Nephron progenitor cell (in vitro differentiated cells): ENCODE results near the gene EZR.

ENCODE experiments used
- DNase-seq: peaks from one replicate; pipeline ENCODE4 v3.0.0; 2021
- H3K27ac Mint-ChIP-seq: 2 replicates; pipeline ENCODE4 v1.8.0; 2021; ENCODE audit warnings: mild to moderate bottlenecking, moderate library complexity, mixed read lengths
- H3K27me3 Mint-ChIP-seq: 2 replicates; pipeline ENCODE4 v1.8.0; 2021; ENCODE audit warnings: mild to moderate bottlenecking, low read depth, mixed read lengths; ENCODE audit not compliant: poor library complexity
- H3K36me3 Mint-ChIP-seq: 2 replicates; pipeline ENCODE4 v1.8.0; 2021; ENCODE audit warnings: low read depth, mixed read lengths
- H3K4me1 Mint-ChIP-seq: 2 replicates; pipeline ENCODE4 v1.8.0; 2021; ENCODE audit warnings: mixed read lengths
- H3K4me3 Mint-ChIP-seq: 2 replicates; pipeline ENCODE4 v1.8.0; 2021; ENCODE audit warnings: mild to moderate bottlenecking, moderate library complexity, mixed read lengths
- H3K9me3 Mint-ChIP-seq: 2 replicates; pipeline ENCODE4 v1.8.0; 2021; ENCODE audit warnings: mild to moderate bottlenecking, moderate library complexity, mixed read lengths
- TF ChIP-seq, protein P1 (sequence below): fragments of 200-600 bp; sonication (generic); IDR thresholded peaks from 2 replicates; pipeline ENCODE4 v1.5.0; 2021; ENCODE audit warnings: antibody characterized with exemption

The EZR gene

DNA sequence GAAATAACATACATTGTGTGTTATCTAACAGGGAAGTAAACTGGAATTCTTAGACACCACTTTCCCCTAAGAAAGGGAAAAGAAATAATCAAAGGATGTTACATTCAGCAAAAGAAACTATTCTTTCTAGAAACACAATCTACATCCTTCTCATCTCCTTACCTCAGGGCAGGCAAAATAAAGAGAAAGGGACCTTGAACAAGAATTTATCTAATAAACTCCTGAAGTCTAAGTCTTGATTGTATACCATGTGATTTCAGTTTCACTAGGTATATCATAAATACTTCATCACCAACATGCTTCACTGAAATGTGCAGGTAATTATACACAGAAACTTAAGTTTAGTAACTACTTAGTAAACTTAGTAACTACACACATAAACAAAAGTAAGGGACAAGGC is 15.0 kb downstream of the EZR start:
- no peak overlapping the region for H3K4me3 Mint-ChIP-seq
- no peak for DNase-seq
- TF ChIP-seq, protein P1, sequence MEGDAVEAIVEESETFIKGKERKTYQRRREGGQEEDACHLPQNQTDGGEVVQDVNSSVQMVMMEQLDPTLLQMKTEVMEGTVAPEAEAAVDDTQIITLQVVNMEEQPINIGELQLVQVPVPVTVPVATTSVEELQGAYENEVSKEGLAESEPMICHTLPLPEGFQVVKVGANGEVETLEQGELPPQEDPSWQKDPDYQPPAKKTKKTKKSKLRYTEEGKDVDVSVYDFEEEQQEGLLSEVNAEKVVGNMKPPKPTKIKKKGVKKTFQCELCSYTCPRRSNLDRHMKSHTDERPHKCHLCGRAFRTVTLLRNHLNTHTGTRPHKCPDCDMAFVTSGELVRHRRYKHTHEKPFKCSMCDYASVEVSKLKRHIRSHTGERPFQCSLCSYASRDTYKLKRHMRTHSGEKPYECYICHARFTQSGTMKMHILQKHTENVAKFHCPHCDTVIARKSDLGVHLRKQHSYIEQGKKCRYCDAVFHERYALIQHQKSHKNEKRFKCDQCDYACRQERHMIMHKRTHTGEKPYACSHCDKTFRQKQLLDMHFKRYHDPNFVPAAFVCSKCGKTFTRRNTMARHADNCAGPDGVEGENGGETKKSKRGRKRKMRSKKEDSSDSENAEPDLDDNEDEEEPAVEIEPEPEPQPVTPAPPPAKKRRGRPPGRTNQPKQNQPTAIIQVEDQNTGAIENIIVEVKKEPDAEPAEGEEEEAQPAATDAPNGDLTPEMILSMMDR = no peak
- peaks cover 15% of the 10 kb centered on the region for H3K36me3 Mint-ChIP-seq
- no peak overlapping the region for H3K27ac Mint-ChIP-seq
- H3K27me3 Mint-ChIP-seq = peaks cover 4% of the 10 kb centered on the region
- peaks cover 52% of the 10 kb centered on the region for H3K4me1 Mint-ChIP-seq
- H3K9me3 Mint-ChIP-seq = no peaks in the 10 kb centered on the region

DNA sequence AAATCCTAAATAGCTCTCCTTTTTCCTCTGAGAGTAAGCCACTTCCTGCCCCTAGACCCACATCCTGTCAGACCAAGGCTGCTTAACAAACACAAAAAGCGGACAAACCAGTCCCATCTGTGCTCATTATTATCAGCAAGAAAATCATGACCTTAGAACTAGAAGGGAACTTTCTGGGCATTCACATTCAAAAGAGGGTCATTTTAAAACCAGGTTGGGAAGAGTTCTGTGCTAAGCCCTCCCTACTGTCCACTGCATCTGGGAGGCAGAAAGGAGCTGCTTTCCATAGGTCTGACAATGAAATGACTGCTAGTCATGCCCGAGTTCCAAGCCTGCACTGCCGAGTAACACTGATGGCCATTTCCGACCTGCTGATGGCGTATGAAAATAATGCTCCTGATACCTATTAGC is 15.4 kb downstream of the EZR start:
- TF ChIP-seq, protein P1 = no peak
- Mint-ChIP-seq H3K27me3 (peaks cover 4% of the 10 kb centered on the region), H3K4me3 (no peak overlapping the region), H3K4me1 (peaks cover 52% of the 10 kb centered on the region), H3K36me3 (peaks cover 15% of the 10 kb centered on the region), H3K27ac (peak overlapping the region; percentile 31), H3K9me3 (no peaks in the 10 kb centered on the region)
- no peak for DNase-seq

DNA sequence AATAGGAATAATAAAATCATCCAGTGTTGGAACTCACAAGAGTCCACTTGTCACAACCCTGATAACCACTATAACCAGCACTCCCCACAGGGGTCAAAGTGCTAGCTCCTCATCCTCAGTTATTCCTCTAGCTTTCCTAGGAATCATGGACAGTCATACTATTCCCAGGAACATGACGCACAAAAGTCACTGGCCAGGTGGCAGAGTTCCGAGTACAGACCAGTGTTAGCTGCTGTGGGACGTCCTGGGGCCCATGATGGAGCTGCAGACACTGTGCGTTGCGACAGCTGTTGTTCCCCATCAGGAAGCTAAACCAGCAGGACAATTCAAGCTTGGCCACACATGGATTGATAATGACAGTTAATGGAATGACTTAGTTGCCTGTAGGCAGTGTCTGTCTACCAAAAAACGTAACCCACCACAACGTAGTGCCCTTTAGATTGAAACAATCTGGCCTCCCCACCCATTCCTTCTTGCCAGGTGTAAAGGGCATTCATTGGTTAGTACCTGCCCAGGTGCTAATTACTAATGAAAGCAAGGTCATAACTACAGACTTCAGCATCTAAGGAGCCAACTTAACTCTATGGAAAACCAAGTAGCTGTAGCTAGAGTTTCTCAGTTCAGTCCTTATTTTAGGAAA is 17.4 kb downstream of the EZR start:
- peaks cover 5% of the 10 kb centered on the region for H3K36me3 Mint-ChIP-seq
- H3K27ac Mint-ChIP-seq = no peak overlapping the region
- TF ChIP-seq, protein P1 = no peak
- DNase-seq = no peak
- H3K9me3 Mint-ChIP-seq = no peaks in the 10 kb centered on the region
- H3K27me3 Mint-ChIP-seq = peaks cover 4% of the 10 kb centered on the region
- H3K4me1 Mint-ChIP-seq = peaks cover 42% of the 10 kb centered on the region
- H3K4me3 Mint-ChIP-seq = no peak overlapping the region

- peaks cover 4% of the 10 kb centered on the region for H3K27me3 Mint-ChIP-seq
- no peaks in the 10 kb centered on the region for H3K36me3 Mint-ChIP-seq
- DNase-seq = no peak
- TF ChIP-seq, protein P1 = no peak
- H3K27ac Mint-ChIP-seq = peak overlapping the region; percentile 92
- H3K4me3 Mint-ChIP-seq = no peak overlapping the region
- H3K4me1 Mint-ChIP-seq = peaks cover 32% of the 10 kb centered on the region
- no peaks in the 10 kb centered on the region for H3K9me3 Mint-ChIP-seq
Measured at GRCh38 chr6:158799051-158799792, 19.9 kb downstream of the EZR start.

GRCh38 chr6:158798311-158798710 is 20.9 kb downstream of the EZR start:
- TF ChIP-seq, protein P1 = no peak
- DNase-seq = no peak
- Mint-ChIP-seq H3K9me3 (no peaks in the 10 kb centered on the region), H3K27ac (no peak overlapping the region), H3K4me1 (peaks cover 24% of the 10 kb centered on the region), H3K27me3 (peaks cover 4% of the 10 kb centered on the region), H3K4me3 (no peak overlapping the region), H3K36me3 (no peaks in the 10 kb centered on the region)
